Endothelial cell of umbilical vein (primary cell): ENCODE measurements around the gene CMIP. TPM values are rescaled to one million over a fixed set of nuclear protein-coding genes. Genes with fewer than 3 reads are reported as not detected.

Experiments used
- BruUV-seq: library from RNA; stranded (reverse); fragments of 400-500 nt; replicated peaks from 2 replicates; lab custom pipeline; 2021; lab: Mats Ljungman, UMichigan
- CTCF ChIA-PET: fragments of 300-600, 350-600 bp; sonication (Branson Sonifier 250); formaldehyde crosslinking; loops from one replicate; lab custom pipeline; 2021; ENCODE audit warnings: antibody characterized with exemption, inconsistent platforms; lab: Charles Lee
- POLR2A ChIA-PET: fragments of 300-600, 350-600 bp; sonication (Branson Sonifier 250); formaldehyde crosslinking; loops from one replicate; lab custom pipeline; 2021; ENCODE audit warnings: antibody characterized with exemption, inconsistent platforms; lab: Charles Lee
- DNase-seq: peaks from one replicate; pipeline ENCODE4 v3.0.0-alpha.2; 2011; ENCODE audit warnings: low read depth, low spot score
- FAIRE-seq: peaks from 2 replicates; lab custom pipeline; 2011; peaks lifted over from hg19 to GRCh38; lab: Jason Lieb, UNC
- H2AFZ ChIP-seq: 2 replicates; pipeline ENCODE4 v1.6.0; 2012; ENCODE audit warnings: low read depth, low read length, control low read depth, inconsistent platforms
- H3K27ac ChIP-seq: 2 replicates; pipeline ENCODE4 v1.5.1; 2011; ENCODE audit warnings: low read depth, mild to moderate bottlenecking, control low read depth, low read length, moderate library complexity; ENCODE audit not compliant: insufficient read depth
- H3K27me3 ChIP-seq, 2 experiments: 2 replicates each; pipeline versions ENCODE4 v1.6.0 to v1.6.1; 2011; ENCODE audit warnings: low read length in 2 of 2, mixed read lengths in 1 of 2; ENCODE audit not compliant: control insufficient read depth in 2 of 2, insufficient read depth in 2 of 2
- H3K36me3 ChIP-seq, 2 experiments: 2 replicates in 1 of 2; 3 replicates in 1 of 2; pipeline ENCODE4 v1.5.1; 2011; ENCODE audit warnings: low read length in 2 of 2, mild to moderate bottlenecking in 1 of 2, moderate library complexity in 1 of 2; ENCODE audit not compliant: control insufficient read depth in 2 of 2, insufficient read depth in 2 of 2; ENCODE audit errors: extremely low read depth in 1 of 2
- H3K4me1 ChIP-seq: 3 replicates; pipeline ENCODE4 v1.5.1; 2011; ENCODE audit warnings: mild to moderate bottlenecking, low read length; ENCODE audit not compliant: control insufficient read depth, insufficient read depth; ENCODE audit errors: extremely low read depth
- H3K4me2 ChIP-seq: 2 replicates; pipeline ENCODE4 v1.6.1; 2011; ENCODE audit warnings: low read length, control low read depth, mixed read lengths; ENCODE audit not compliant: insufficient read depth
- H3K4me3 ChIP-seq, 3 experiments: fragments of 200-600 bp in 1 of 3; sonication (generic), shearing (Covaris generic) in 1 of 3; replicated peaks in 1 of 3; 2 replicates each; pipeline ENCODE4 v1.5.1; 2011 to 2016; ENCODE audit warnings: control low read depth in 3 of 3, low read length in 3 of 3, mild to moderate bottlenecking in 2 of 3, inconsistent platforms in 1 of 3, low read depth in 1 of 3, moderate library complexity in 1 of 3; ENCODE audit not compliant: insufficient read depth in 1 of 3
- H3K79me2 ChIP-seq: 2 replicates; pipeline ENCODE4 v1.6.0; 2012; ENCODE audit warnings: low read length, inconsistent platforms; ENCODE audit not compliant: control insufficient read depth, insufficient read depth
- H3K9ac ChIP-seq: replicated peaks from 2 replicates; pipeline ENCODE3; 2011; ENCODE audit warnings: low read length, control low read depth; ENCODE audit not compliant: insufficient read depth; ENCODE audit errors: extremely low read depth
- H3K9me1 ChIP-seq: replicated peaks from 3 replicates; pipeline ENCODE4 v1.6.0; 2011; ENCODE audit warnings: mild to moderate bottlenecking, low read length; ENCODE audit not compliant: control insufficient read depth, insufficient read depth; ENCODE audit errors: extremely low read depth
- H3K9me3 ChIP-seq: replicated peaks from 2 replicates; pipeline ENCODE4 v1.5.1; 2012; ENCODE audit warnings: low read length, inconsistent platforms; ENCODE audit not compliant: control insufficient read depth, insufficient read depth
- H4K20me1 ChIP-seq: replicated peaks from 2 replicates; pipeline ENCODE3; 2011; ENCODE audit warnings: mild to moderate bottlenecking, low read length; ENCODE audit not compliant: control insufficient read depth, insufficient read depth; ENCODE audit errors: extremely low read depth
- EZH2 ChIP-seq: IDR thresholded peaks from 2 replicates; pipeline ENCODE4 v1.6.1; 2012; ENCODE audit warnings: borderline replicate concordance, low read depth, mild to moderate bottlenecking, moderate library complexity, low read length, inconsistent platforms; ENCODE audit not compliant: severe bottlenecking
- GATA2 ChIP-seq: IDR thresholded peaks from 2 replicates; pipeline ENCODE4 v1.7.0; 2011; ENCODE audit warnings: low read depth, mild to moderate bottlenecking, moderate library complexity, mixed read lengths, low read length; ENCODE audit not compliant: insufficient read length, insufficient read depth
- MAX ChIP-seq: IDR thresholded peaks from 2 replicates; pipeline ENCODE4 v1.6.1; 2011; ENCODE audit not compliant: insufficient read depth, insufficient read length
- MYC ChIP-seq: IDR thresholded peaks from one replicate; pipeline ENCODE4 v1.6.1; 2011; ENCODE audit warnings: mild to moderate bottlenecking, low read depth, low read length
- POLR2A ChIP-seq: IDR thresholded peaks from 2 replicates; pipeline ENCODE4 v1.6.1; 2012; ENCODE audit warnings: low read depth, mild to moderate bottlenecking, control low read depth, low read length
- dilution Hi-C: fragments of 300-500 bp; cut with MboI; formaldehyde crosslinking; loops from one replicate; pipeline ENCODE4 v1.15.0; 2019; ENCODE audit warnings: low sequenced_read_pairs; ENCODE audit not compliant: extremely low pct_ligation_motif_present
- intact Hi-C: fragments of 100-400 bp; cut with micrococcal nuclease; formaldehyde crosslinking; loops from one replicate; pipeline ENCODE4 v1.10.0; 2022
- polyA plus RNA-seq, 4 experiments: library from polyadenylated mRNA; depleted of rRNA in 3 of 4; stranded (reverse) in 3 of 4; unstranded in 1 of 4; fragments of >200 nt; gene quantifications; 2 replicates each; pipeline versions ENCODE4 v1.2.1 to v1.2.3, GENCODE V29; 2011 to 2012; ENCODE audit warnings: missing spikeins in 1 of 4
- total RNA-seq: library from RNA; stranded (reverse); gene quantifications from 2 replicates; pipeline ENCODE4 v1.2.3, GENCODE V29; 2021
- TF ChIP-seq, protein P1 (sequence below), 2 donors: IDR thresholded peaks; 1 replicate in 1 of 2; 2 replicates in 1 of 2; pipeline ENCODE4 v1.5.1; 2011; ENCODE audit warnings: low read length in 2 of 2, mild to moderate bottlenecking in 2 of 2, moderate library complexity in 2 of 2, control low read depth in 1 of 2, inconsistent platforms in 1 of 2, low read depth in 1 of 2; ENCODE audit not compliant: insufficient read depth in 1 of 2; ENCODE audit errors: extremely low read depth in 1 of 2

CMIP gene
- total and polyA plus RNA-seq, 2 donors (not counting 3 experiments of a cell fraction or from before 2014, with no cell fraction given) = 29.0 to 101 TPM

DNA sequence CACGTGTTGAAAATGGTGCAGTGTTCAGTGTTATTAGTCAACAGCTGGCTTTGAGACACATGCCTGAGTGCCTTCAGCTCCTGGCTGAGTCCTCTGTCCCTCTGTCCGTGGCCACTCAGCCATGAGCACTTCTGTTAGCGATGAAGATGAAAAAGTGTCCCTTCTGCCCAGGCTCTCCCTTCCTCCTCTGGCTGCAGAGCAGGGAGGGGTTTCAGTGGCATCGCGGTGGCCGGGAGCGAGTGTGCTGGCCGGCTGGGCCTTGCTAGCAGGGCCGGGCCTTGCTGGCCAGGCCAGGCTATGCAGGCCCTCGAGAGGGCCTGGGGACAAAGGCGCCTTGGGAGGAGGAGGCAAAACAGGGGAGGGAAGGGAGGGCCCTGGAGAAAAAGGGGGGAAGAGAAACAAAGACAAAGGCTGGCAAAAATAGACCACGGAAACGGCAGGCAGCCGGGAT is 47.7 kb downstream of the CMIP start:
- Histone ChIP-seq H3K27ac (peak overlapping the region; percentile 96), H3K9me1 (no peaks in the 10 kb centered on the region), H4K20me1 (no peaks in the 10 kb centered on the region), H3K36me3 (no peaks in the 10 kb centered on the region), H3K9ac (peak overlapping the region; percentile 76), H3K9me3 (no peaks in the 10 kb centered on the region), H3K79me2 (peaks cover 57% of the 10 kb centered on the region), H3K4me2 (peak overlapping the region; percentile 49), H2AFZ (peak overlapping the region; percentile 18), H3K4me1 (peaks cover 71% of the 10 kb centered on the region), H3K27me3 (no peaks in the 10 kb centered on the region), H3K4me3 (no peak overlapping the region)
- ChIA-PET CTCF (interaction anchor here (1.0 to 2.2 kb wide), 2 partner anchors 19 to 47 kb away, joined by 3 to 5 read pairs; no protein-coding TSS in a partner anchor), POLR2A (no interaction called here)
- BruUV-seq = TSS peak; percentile 45
- peak; percentile 18 for TF ChIP-seq POLR2A
- TF ChIP-seq, protein P1, sequence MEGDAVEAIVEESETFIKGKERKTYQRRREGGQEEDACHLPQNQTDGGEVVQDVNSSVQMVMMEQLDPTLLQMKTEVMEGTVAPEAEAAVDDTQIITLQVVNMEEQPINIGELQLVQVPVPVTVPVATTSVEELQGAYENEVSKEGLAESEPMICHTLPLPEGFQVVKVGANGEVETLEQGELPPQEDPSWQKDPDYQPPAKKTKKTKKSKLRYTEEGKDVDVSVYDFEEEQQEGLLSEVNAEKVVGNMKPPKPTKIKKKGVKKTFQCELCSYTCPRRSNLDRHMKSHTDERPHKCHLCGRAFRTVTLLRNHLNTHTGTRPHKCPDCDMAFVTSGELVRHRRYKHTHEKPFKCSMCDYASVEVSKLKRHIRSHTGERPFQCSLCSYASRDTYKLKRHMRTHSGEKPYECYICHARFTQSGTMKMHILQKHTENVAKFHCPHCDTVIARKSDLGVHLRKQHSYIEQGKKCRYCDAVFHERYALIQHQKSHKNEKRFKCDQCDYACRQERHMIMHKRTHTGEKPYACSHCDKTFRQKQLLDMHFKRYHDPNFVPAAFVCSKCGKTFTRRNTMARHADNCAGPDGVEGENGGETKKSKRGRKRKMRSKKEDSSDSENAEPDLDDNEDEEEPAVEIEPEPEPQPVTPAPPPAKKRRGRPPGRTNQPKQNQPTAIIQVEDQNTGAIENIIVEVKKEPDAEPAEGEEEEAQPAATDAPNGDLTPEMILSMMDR (IDR thresholded peaks at IDR 0.05; ENCODE audit: extremely low read depth in 1 of 2, insufficient read depth in 1 of 2, low read depth in 1 of 2, low read length in 2 of 2) = no peak
- TF ChIP-seq MYC = no peak
- no peak for TF ChIP-seq GATA2
- TF ChIP-seq EZH2 = no peak
- TF ChIP-seq MAX = no peak
- FAIRE-seq (peak; percentile 87), DNase-seq (peak; percentile 77)
- intact Hi-C loops = loop anchor here (1.0 to 5.0 kb wide), 6 partner anchors 14 to 194 kb away; no protein-coding TSS in a partner anchor
- dilution Hi-C loops = no loop called here
